Measurements from ENCODE around the gene CEPT1.

The CEPT1 gene

GRCh38 chr1:111227851-111228747 lies 88.1 kb downstream of the CEPT1 start:
- TF ChIP-seq, protein P1, sequence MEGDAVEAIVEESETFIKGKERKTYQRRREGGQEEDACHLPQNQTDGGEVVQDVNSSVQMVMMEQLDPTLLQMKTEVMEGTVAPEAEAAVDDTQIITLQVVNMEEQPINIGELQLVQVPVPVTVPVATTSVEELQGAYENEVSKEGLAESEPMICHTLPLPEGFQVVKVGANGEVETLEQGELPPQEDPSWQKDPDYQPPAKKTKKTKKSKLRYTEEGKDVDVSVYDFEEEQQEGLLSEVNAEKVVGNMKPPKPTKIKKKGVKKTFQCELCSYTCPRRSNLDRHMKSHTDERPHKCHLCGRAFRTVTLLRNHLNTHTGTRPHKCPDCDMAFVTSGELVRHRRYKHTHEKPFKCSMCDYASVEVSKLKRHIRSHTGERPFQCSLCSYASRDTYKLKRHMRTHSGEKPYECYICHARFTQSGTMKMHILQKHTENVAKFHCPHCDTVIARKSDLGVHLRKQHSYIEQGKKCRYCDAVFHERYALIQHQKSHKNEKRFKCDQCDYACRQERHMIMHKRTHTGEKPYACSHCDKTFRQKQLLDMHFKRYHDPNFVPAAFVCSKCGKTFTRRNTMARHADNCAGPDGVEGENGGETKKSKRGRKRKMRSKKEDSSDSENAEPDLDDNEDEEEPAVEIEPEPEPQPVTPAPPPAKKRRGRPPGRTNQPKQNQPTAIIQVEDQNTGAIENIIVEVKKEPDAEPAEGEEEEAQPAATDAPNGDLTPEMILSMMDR (IDR thresholded peaks at IDR 0.05; ENCODE audit: extremely low read depth, insufficient read depth, missing control alignments) = no peak
- no peak for DNase-seq (ENCODE audit: low spot score)
- in situ Hi-C loops (cut with MboI; ENCODE audit: low pct_unique_long_range_greater_than_20kb, low sequenced_read_pairs, unreplicated experiment) = loop anchor here (10.0 kb wide), 2 partner anchors 167 to 217 kb away; partner anchors contain the start of genes ATP5PB and WDR77

DNA sequence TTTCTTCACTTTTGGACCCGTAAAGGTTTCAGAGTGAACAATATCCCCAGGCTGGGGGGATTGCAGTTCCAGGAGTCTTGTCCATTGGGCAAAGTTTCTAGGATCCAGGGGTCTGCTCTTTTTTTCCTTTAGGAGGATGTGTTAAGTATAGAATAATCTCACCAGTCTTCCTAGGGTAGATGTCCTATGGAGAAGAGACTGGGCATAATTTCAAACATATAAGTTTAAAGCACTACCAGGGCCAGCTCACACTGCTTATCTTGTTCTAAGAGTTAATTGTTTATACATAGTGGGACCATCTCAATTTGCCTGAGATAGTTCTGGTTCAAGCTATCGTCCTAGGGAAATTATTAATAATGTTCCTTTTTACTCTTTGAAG lies 88.7 kb downstream of the CEPT1 start:
- no peak for DNase-seq (ENCODE audit: low spot score)
- TF ChIP-seq, protein P1 (IDR thresholded peaks at IDR 0.05; ENCODE audit: extremely low read depth, insufficient read depth, missing control alignments) = no peak
- in situ Hi-C loops (cut with MboI; ENCODE audit: low pct_unique_long_range_greater_than_20kb, low sequenced_read_pairs, unreplicated experiment) = loop anchor here (10.0 kb wide), 2 partner anchors 166 to 216 kb away; partner anchors contain the start of genes ATP5PB and WDR77

GRCh38 chr1:111232134-111232533 lies 92.1 kb downstream of the CEPT1 start:
- in situ Hi-C loops (cut with MboI; ENCODE audit: low pct_unique_long_range_greater_than_20kb, low sequenced_read_pairs, unreplicated experiment) = no loop called here
- DNase-seq (ENCODE audit: low spot score) = no peak
- TF ChIP-seq, protein P1 (IDR thresholded peaks at IDR 0.05; ENCODE audit: extremely low read depth, insufficient read depth, missing control alignments) = no peak

GRCh38 chr1:111234258-111234657 lies 94.2 kb downstream of the CEPT1 start:
- DNase-seq (ENCODE audit: low spot score) = no peak
- TF ChIP-seq, protein P1 (IDR thresholded peaks at IDR 0.05; ENCODE audit: extremely low read depth, insufficient read depth, missing control alignments) = no peak
- in situ Hi-C loops (cut with MboI; ENCODE audit: low pct_unique_long_range_greater_than_20kb, low sequenced_read_pairs, unreplicated experiment) = no loop called here

Data from GM13977 (cell line).